GM23338 (cell line): ENCODE data around the gene BEGAIN. TPM values are rescaled to one million over a fixed set of nuclear protein-coding genes. Genes with fewer than 3 reads are reported as not detected.

ENCODE experiments used
- ATAC-seq: fragments of 200-7000 bp; cut with Tn5 transposase; 3 replicates; pipeline ENCODE4 v1.9.1; 2020
- DNase-seq: peaks from one replicate; pipeline ENCODE4 v3.0.0-alpha.2; 2015; ENCODE audit warnings: low spot score
- H2AFZ ChIP-seq: fragments of 200-600 bp; sonication (generic); 2 replicates; pipeline ENCODE4 v1.8.0; 2016; ENCODE audit warnings: antibody characterized with exemption, mild to moderate bottlenecking, moderate library complexity
- H3F3A ChIP-seq: fragments of 200-600 bp; sonication (generic); replicated peaks from 2 replicates; pipeline ENCODE4 v1.8.0; 2017; ENCODE audit warnings: antibody characterized with exemption, mixed run types, low read depth
- H3K27ac ChIP-seq: fragments of 200-600 bp; sonication (generic); 2 replicates; pipeline ENCODE4 v1.6.1; 2016; ENCODE audit warnings: low read depth
- H3K27me3 ChIP-seq: fragments of 200-600 bp; sonication (generic); 2 replicates; pipeline ENCODE4 v1.8.0; 2016; ENCODE audit warnings: mild to moderate bottlenecking, mixed run types, moderate library complexity; ENCODE audit not compliant: insufficient read depth
- H3K36me3 ChIP-seq: fragments of 200-600 bp; sonication (generic); 2 replicates; pipeline ENCODE4 v1.8.0; 2016; ENCODE audit warnings: mild to moderate bottlenecking; ENCODE audit not compliant: insufficient read depth
- H3K4me1 ChIP-seq: fragments of 200-600 bp; sonication (generic); 2 replicates; pipeline ENCODE4 v1.8.0; 2016; ENCODE audit warnings: mild to moderate bottlenecking, moderate library complexity; ENCODE audit not compliant: insufficient read depth
- H3K4me2 ChIP-seq: fragments of 200-600 bp; sonication (generic); 2 replicates; pipeline ENCODE4 v1.7.1; 2017; ENCODE audit warnings: mixed run types
- H3K4me3 ChIP-seq: fragments of 200-600 bp; sonication (generic); 2 replicates; pipeline ENCODE4 v1.6.1; 2016; ENCODE audit warnings: mixed run types
- H3K79me2 ChIP-seq: fragments of 200-600 bp; sonication (generic); replicated peaks from 2 replicates; pipeline ENCODE4 v1.8.0; 2017; ENCODE audit warnings: mild to moderate bottlenecking; ENCODE audit not compliant: insufficient read depth
- H3K9me2 ChIP-seq: fragments of 200-600 bp; sonication (generic); 2 replicates; pipeline ENCODE4 v1.8.0; 2017; ENCODE audit not compliant: insufficient read depth
- H4K20me1 ChIP-seq: fragments of 200-600 bp; sonication (generic); replicated peaks from 2 replicates; pipeline ENCODE4 v1.8.0; 2017; ENCODE audit warnings: mild to moderate bottlenecking; ENCODE audit not compliant: insufficient read depth
- H3K27ac Mint-ChIP-seq: 2 replicates; pipeline ENCODE4 v1.8.0; 2020; ENCODE audit warnings: inconsistent platforms, mild to moderate bottlenecking, moderate library complexity, mixed read lengths
- H3K27me3 Mint-ChIP-seq: 3 replicates; pipeline ENCODE4 v1.8.0; 2022; ENCODE audit warnings: low read depth, mild to moderate bottlenecking, moderate library complexity, mixed read lengths, inconsistent platforms; ENCODE audit not compliant: insufficient read depth, poor library complexity
- H3K36me3 Mint-ChIP-seq: 3 replicates; pipeline ENCODE4 v1.8.0; 2021; ENCODE audit warnings: low read depth, mild to moderate bottlenecking, inconsistent platforms, moderate library complexity, mixed read lengths
- H3K4me1 Mint-ChIP-seq: 3 replicates; pipeline ENCODE4 v1.8.0; 2020; ENCODE audit warnings: mild to moderate bottlenecking, inconsistent platforms, mixed read lengths
- H3K4me3 Mint-ChIP-seq: 3 replicates; pipeline ENCODE4 v1.8.0; 2021; ENCODE audit warnings: moderate library complexity, mild to moderate bottlenecking, inconsistent platforms, mixed read lengths
- H3K9me3 Mint-ChIP-seq: 3 replicates; pipeline ENCODE4 v1.8.0; 2020; ENCODE audit warnings: moderate library complexity, mild to moderate bottlenecking, inconsistent platforms, mixed read lengths
- CREB1 ChIP-seq: fragments of 250-450 bp; sonication (Bioruptor Pico); IDR thresholded peaks from 2 replicates; pipeline ENCODE4 v1.5.0; 2020; ENCODE audit warnings: low read depth, mild to moderate bottlenecking, moderate library complexity
- EZH2 ChIP-seq: fragments of 200-600 bp; sonication (generic); IDR thresholded peaks from one replicate; pipeline ENCODE4 v1.8.0; 2017; ENCODE audit warnings: antibody characterized with exemption, mild to moderate bottlenecking, low read depth; ENCODE audit not compliant: unreplicated experiment
- EZH2phosphoT487 ChIP-seq: fragments of 200-600 bp; sonication (generic); IDR thresholded peaks from one replicate; pipeline ENCODE4 v1.8.1; 2018; ENCODE audit warnings: antibody characterized with exemption; ENCODE audit not compliant: unreplicated experiment
- JUNB ChIP-seq: IDR thresholded peaks from one replicate; pipeline ENCODE4 v1.6.1; 2016; ENCODE audit warnings: antibody characterized with exemption; ENCODE audit not compliant: unreplicated experiment
- NANOG ChIP-seq: IDR thresholded peaks from 2 replicates; pipeline ENCODE4 v1.6.1; 2016; ENCODE audit warnings: antibody characterized with exemption, borderline replicate concordance
- POLR2AphosphoS5 ChIP-seq: IDR thresholded peaks from 2 replicates; pipeline ENCODE4 v1.6.1; 2016; ENCODE audit warnings: antibody characterized with exemption, low read depth
- STAT1 ChIP-seq: IDR thresholded peaks from one replicate; pipeline ENCODE4 v1.6.1; 2016; ENCODE audit warnings: antibody characterized with exemption; ENCODE audit not compliant: unreplicated experiment
- ZNF114 ChIP-seq: fragments of 250-450 bp; sonication (Bioruptor Pico); IDR thresholded peaks from 2 replicates; pipeline ENCODE4 v1.5.0; 2020; ENCODE audit warnings: mild to moderate bottlenecking, moderate library complexity
- ZNF331 ChIP-seq: fragments of 250-450 bp; sonication (Bioruptor Pico); IDR thresholded peaks from 2 replicates; pipeline ENCODE4 v1.5.0; 2020; ENCODE audit warnings: low read depth, mild to moderate bottlenecking, moderate library complexity
- polyA plus RNA-seq: library from polyadenylated mRNA; unstranded; fragments of >200 nt; fragmentation: Nextera tagmentation; extraction: Ambion mirVana; gene quantifications from 2 replicates; pipeline ENCODE4 v1.2.1, GENCODE V29; 2016
- total RNA-seq: library from RNA; depleted of rRNA; stranded (reverse); fragments of >200 nt; shearing (Covaris generic); gene quantifications from 2 replicates; pipeline ENCODE4 v1.2.3, GENCODE V29; 2014
- TF ChIP-seq, protein P1 (sequence below): IDR thresholded peaks from 2 replicates; pipeline ENCODE4 v1.6.1; 2016; ENCODE audit warnings: antibody characterized with exemption
- TF ChIP-seq, protein P2 (sequence below): fragments of 250-450 bp; sonication (Bioruptor Pico); IDR thresholded peaks from 2 replicates; pipeline ENCODE4 v1.5.0; 2020; ENCODE audit warnings: mild to moderate bottlenecking, moderate library complexity
- TF ChIP-seq, protein P3 (sequence below): IDR thresholded peaks from one replicate; pipeline ENCODE4 v1.6.1; 2018; ENCODE audit warnings: antibody characterized with exemption; ENCODE audit not compliant: unreplicated experiment
- TF ChIP-seq, protein P4 (sequence below), 2 experiments: fragments of 200-600 bp in 1 of 2; sonication (generic) in 1 of 2; conservative IDR thresholded peaks; 2 replicates each; pipeline versions ENCODE4 v1.5.1 to v1.6.1; 2016 to 2017; ENCODE audit warnings: antibody characterized with exemption in 2 of 2, low read depth in 2 of 2, mild to moderate bottlenecking in 2 of 2, moderate library complexity in 1 of 2

Gene BEGAIN
- total and polyA plus RNA-seq, 2 experiments from 2014 or later = 0.60 to 2.4 TPM

DNA sequence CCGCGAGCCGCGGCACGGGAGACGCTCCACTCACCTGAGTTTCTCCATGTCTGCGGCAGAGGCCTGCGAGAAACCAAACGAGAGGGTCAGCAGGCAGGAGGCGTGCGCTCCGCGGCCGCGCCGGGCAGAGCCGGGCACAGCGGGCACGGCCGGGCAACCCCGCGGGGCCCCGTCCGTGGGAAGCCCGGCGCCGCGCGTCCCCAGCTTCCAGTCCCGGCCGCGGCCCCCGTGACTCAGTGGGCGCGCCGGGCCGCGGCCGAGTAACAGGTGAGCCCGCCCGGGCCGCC lies 19.4 kb downstream of the BEGAIN start:
- H3K27me3 Mint-ChIP-seq = peaks cover 49% of the 10 kb centered on the region
- TF ChIP-seq, protein P1, sequence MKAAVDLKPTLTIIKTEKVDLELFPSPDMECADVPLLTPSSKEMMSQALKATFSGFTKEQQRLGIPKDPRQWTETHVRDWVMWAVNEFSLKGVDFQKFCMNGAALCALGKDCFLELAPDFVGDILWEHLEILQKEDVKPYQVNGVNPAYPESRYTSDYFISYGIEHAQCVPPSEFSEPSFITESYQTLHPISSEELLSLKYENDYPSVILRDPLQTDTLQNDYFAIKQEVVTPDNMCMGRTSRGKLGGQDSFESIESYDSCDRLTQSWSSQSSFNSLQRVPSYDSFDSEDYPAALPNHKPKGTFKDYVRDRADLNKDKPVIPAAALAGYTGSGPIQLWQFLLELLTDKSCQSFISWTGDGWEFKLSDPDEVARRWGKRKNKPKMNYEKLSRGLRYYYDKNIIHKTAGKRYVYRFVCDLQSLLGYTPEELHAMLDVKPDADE = no peak
- TF ChIP-seq, protein P2, sequence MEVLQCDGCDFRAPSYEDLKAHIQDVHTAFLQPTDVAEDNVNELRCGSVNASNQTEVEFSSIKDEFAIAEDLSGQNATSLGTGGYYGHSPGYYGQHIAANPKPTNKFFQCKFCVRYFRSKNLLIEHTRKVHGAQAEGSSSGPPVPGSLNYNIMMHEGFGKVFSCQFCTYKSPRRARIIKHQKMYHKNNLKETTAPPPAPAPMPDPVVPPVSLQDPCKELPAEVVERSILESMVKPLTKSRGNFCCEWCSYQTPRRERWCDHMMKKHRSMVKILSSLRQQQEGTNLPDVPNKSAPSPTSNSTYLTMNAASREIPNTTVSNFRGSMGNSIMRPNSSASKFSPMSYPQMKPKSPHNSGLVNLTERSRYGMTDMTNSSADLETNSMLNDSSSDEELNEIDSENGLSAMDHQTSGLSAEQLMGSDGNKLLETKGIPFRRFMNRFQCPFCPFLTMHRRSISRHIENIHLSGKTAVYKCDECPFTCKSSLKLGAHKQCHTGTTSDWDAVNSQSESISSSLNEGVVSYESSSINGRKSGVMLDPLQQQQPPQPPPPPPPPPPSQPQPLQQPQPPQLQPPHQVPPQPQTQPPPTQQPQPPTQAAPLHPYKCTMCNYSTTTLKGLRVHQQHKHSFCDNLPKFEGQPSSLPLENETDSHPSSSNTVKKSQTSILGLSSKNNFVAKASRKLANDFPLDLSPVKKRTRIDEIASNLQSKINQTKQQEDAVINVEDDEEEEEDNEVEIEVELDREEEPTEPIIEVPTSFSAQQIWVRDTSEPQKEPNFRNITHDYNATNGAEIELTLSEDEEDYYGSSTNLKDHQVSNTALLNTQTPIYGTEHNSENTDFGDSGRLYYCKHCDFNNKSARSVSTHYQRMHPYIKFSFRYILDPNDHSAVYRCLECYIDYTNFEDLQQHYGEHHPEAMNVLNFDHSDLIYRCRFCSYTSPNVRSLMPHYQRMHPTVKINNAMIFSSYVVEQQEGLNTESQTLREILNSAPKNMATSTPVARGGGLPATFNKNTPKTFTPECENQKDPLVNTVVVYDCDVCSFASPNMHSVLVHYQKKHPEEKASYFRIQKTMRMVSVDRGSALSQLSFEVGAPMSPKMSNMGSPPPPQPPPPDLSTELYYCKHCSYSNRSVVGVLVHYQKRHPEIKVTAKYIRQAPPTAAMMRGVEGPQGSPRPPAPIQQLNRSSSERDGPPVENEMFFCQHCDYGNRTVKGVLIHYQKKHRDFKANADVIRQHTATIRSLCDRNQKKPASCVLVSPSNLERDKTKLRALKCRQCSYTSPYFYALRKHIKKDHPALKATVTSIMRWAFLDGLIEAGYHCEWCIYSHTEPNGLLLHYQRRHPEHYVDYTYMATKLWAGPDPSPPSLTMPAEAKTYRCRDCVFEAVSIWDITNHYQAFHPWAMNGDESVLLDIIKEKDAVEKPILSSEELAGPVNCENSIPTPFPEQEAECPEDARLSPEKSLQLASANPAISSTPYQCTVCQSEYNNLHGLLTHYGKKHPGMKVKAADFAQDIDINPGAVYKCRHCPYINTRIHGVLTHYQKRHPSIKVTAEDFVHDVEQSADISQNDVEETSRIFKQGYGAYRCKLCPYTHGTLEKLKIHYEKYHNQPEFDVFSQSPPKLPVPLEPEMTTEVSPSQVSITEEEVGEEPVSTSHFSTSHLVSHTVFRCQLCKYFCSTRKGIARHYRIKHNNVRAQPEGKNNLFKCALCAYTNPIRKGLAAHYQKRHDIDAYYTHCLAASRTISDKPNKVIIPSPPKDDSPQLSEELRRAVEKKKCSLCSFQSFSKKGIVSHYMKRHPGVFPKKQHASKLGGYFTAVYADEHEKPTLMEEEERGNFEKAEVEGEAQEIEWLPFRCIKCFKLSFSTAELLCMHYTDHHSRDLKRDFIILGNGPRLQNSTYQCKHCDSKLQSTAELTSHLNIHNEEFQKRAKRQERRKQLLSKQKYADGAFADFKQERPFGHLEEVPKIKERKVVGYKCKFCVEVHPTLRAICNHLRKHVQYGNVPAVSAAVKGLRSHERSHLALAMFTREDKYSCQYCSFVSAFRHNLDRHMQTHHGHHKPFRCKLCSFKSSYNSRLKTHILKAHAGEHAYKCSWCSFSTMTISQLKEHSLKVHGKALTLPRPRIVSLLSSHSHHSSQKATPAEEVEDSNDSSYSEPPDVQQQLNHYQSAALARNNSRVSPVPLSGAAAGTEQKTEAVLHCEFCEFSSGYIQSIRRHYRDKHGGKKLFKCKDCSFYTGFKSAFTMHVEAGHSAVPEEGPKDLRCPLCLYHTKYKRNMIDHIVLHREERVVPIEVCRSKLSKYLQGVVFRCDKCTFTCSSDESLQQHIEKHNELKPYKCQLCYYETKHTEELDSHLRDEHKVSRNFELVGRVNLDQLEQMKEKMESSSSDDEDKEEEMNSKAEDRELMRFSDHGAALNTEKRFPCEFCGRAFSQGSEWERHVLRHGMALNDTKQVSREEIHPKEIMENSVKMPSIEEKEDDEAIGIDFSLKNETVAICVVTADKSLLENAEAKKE = no peak
- TF ChIP-seq NANOG = no peak
- TF ChIP-seq, protein P3, sequence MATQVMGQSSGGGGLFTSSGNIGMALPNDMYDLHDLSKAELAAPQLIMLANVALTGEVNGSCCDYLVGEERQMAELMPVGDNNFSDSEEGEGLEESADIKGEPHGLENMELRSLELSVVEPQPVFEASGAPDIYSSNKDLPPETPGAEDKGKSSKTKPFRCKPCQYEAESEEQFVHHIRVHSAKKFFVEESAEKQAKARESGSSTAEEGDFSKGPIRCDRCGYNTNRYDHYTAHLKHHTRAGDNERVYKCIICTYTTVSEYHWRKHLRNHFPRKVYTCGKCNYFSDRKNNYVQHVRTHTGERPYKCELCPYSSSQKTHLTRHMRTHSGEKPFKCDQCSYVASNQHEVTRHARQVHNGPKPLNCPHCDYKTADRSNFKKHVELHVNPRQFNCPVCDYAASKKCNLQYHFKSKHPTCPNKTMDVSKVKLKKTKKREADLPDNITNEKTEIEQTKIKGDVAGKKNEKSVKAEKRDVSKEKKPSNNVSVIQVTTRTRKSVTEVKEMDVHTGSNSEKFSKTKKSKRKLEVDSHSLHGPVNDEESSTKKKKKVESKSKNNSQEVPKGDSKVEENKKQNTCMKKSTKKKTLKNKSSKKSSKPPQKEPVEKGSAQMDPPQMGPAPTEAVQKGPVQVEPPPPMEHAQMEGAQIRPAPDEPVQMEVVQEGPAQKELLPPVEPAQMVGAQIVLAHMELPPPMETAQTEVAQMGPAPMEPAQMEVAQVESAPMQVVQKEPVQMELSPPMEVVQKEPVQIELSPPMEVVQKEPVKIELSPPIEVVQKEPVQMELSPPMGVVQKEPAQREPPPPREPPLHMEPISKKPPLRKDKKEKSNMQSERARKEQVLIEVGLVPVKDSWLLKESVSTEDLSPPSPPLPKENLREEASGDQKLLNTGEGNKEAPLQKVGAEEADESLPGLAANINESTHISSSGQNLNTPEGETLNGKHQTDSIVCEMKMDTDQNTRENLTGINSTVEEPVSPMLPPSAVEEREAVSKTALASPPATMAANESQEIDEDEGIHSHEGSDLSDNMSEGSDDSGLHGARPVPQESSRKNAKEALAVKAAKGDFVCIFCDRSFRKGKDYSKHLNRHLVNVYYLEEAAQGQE = no peak
- no peak for TF ChIP-seq EZH2
- no peak for TF ChIP-seq JUNB
- TF ChIP-seq POLR2AphosphoS5 = no peak
- no peak for TF ChIP-seq EZH2phosphoT487
- TF ChIP-seq ZNF331 (CRISPR knock-in tag) = no peak
- TF ChIP-seq, protein P4, sequence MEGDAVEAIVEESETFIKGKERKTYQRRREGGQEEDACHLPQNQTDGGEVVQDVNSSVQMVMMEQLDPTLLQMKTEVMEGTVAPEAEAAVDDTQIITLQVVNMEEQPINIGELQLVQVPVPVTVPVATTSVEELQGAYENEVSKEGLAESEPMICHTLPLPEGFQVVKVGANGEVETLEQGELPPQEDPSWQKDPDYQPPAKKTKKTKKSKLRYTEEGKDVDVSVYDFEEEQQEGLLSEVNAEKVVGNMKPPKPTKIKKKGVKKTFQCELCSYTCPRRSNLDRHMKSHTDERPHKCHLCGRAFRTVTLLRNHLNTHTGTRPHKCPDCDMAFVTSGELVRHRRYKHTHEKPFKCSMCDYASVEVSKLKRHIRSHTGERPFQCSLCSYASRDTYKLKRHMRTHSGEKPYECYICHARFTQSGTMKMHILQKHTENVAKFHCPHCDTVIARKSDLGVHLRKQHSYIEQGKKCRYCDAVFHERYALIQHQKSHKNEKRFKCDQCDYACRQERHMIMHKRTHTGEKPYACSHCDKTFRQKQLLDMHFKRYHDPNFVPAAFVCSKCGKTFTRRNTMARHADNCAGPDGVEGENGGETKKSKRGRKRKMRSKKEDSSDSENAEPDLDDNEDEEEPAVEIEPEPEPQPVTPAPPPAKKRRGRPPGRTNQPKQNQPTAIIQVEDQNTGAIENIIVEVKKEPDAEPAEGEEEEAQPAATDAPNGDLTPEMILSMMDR (conservative IDR thresholded peaks at IDR 0.05; ENCODE audit: low read depth in 2 of 2) = no peak
- no peak for TF ChIP-seq CREB1 (CRISPR knock-in tag)
- TF ChIP-seq ZNF114 (CRISPR knock-in tag) = no peak
- TF ChIP-seq STAT1 = no peak
- no peak for DNase-seq
- ATAC-seq = no peak
- Histone ChIP-seq H3K36me3 (no peaks in the 10 kb centered on the region), H3K27ac (no peak overlapping the region), H2AFZ (no peak overlapping the region), H3K4me2 (peak overlapping the region; percentile 87), H3K4me3 (peak overlapping the region; percentile 73), H3F3A (no peaks in the 10 kb centered on the region), H3K4me1 (peaks cover 16% of the 10 kb centered on the region), H4K20me1 (no peaks in the 10 kb centered on the region), H3K27me3 (peaks cover 46% of the 10 kb centered on the region), H3K9me2 (no peaks in the 10 kb centered on the region), H3K79me2 (no peaks in the 10 kb centered on the region)
- H3K27ac Mint-ChIP-seq = no peak overlapping the region
- peaks cover 17% of the 10 kb centered on the region for H3K4me1 Mint-ChIP-seq
- no peak overlapping the region for H3K4me3 Mint-ChIP-seq
- H3K9me3 Mint-ChIP-seq = no peaks in the 10 kb centered on the region
- no peaks in the 10 kb centered on the region for H3K36me3 Mint-ChIP-seq
